ENCODE results near the gene RRM1. TPM values are rescaled to one million over a fixed set of nuclear protein-coding genes. Genes with fewer than 3 reads are reported as not detected.

Gene RRM1
- polyA plus RNA-seq, 6 donors from 2014 or later, result 14.0 to 25.4 (median 18.9) TPM

DNA sequence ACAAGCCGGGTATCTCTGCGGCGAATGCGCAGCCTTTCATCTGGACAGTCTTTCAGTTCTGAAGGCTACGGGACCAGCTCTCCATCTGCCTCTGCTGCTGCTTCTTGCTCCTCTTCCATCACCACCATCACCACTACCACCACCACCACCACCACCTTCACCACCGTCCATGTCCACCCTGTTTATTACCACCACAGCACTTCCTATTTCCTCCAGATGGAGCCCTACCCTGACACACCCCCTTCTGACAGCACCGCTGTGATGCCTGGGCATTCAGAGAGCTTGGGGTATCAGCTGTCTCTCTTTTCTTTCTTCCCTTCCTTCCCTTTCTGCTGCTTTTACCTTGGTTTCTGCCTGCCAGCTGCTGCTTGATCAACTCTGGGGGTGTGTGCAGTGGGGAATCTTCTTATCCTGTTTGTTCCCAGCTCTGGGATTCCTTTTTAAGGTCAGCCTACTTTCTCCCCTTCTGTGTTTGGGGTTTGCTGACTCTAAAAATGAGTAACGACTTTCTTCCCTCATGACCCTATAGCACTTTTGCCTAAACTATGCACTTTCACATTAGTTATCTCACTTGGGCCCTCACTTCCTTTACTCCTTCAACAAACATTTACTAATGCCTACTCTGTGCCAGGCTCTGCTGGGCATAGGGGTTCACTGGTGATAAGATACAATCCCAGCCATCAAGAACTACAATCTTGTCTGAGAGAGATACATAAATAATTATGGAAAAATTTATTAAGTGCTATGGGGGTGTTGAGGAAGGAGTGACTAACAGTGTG lies 7.8 kb upstream of the RRM1 start:
- H3K4me3 Mint-ChIP-seq, result peak overlapping the region in 2 of 8 donors; percentile 46 to 66
- ATAC-seq (ENCODE audit: low read depth in 2 of 2) (no peak), DNase-seq (no peak)
- peaks cover 8 to 33% (median 21%) of the 10 kb centered on the region in 3 donors for H3K4me1 Mint-ChIP-seq
- H3K27ac Mint-ChIP-seq, result peak overlapping the region in 4 of 6 donors; percentile 22 to 74 (median 68)
- no peaks in the 10 kb centered on the region for H3K9me3 Mint-ChIP-seq
- no peaks in the 10 kb centered on the region for H3K27me3 Mint-ChIP-seq
- H3K36me3 Mint-ChIP-seq, result peaks cover 16 to 45% of the 10 kb centered on the region in 2 donors

DNA sequence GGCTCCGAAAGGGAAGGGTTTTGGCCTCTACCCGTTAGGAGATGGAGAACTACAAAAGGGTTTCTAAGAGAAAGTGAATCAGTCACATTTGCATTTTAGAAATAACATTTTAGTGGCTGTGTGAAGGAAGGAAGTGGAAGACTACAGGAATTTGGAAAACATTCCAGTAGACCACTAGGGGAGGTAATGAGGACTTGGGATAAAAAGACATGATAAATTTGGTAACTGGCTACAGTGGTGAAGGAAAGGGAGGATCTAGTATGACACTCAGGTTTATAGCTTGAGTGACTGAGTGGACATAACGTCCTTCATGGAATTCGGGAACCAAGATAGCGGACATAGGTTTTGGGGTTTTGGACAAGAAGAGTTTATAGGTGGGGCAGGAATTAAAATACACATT lies 7.0 kb upstream of the RRM1 start:
- peak overlapping the region in 3 of 6 donors; percentile 22 to 40 (median 25) for H3K27ac Mint-ChIP-seq
- H3K27me3 Mint-ChIP-seq, result no peaks in the 10 kb centered on the region
- peaks cover 16 to 46% of the 10 kb centered on the region in 2 donors for H3K36me3 Mint-ChIP-seq
- no peaks in the 10 kb centered on the region for H3K9me3 Mint-ChIP-seq
- DNase-seq (no peak), ATAC-seq (ENCODE audit: low read depth in 2 of 2) (no peak)
- peak overlapping the region in 2 of 8 donors; percentile 46 to 66 for H3K4me3 Mint-ChIP-seq
- peaks cover 8 to 35% (median 24%) of the 10 kb centered on the region in 3 donors for H3K4me1 Mint-ChIP-seq

DNA sequence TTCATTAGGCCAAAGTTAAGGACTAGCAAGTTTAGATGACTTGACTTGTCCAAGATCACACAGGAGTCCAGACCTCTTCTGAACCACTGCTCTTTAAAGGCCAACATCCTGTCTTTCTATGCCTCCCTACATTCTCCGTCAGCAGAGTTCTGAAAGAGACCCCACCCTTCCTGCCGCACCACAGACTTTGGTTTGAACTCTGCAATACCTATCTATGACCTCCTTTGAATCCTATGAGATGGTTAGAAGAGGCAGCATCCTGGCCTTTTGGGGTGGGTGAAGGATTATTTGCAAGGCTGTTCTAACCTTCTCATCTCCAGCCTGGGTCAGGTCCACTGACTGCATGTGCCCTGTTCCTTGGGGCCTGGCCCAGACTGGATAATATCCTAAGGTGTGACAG lies 4.3 kb upstream of the RRM1 start:
- peak overlapping the region in 1 of 8 donors; percentile 50 for H3K4me3 Mint-ChIP-seq
- ATAC-seq (ENCODE audit: low read depth in 2 of 2) (no peak), DNase-seq (no peak)
- H3K9me3 Mint-ChIP-seq, result no peaks in the 10 kb centered on the region
- H3K4me1 Mint-ChIP-seq, result peaks cover 20 to 36% (median 28%) of the 10 kb centered on the region in 3 donors
- peak overlapping the region in 4 of 6 donors; percentile 25 to 88 (median 44) for H3K27ac Mint-ChIP-seq
- peaks cover 12 to 32% of the 10 kb centered on the region in 2 donors for H3K36me3 Mint-ChIP-seq
- no peaks in the 10 kb centered on the region for H3K27me3 Mint-ChIP-seq

DNA sequence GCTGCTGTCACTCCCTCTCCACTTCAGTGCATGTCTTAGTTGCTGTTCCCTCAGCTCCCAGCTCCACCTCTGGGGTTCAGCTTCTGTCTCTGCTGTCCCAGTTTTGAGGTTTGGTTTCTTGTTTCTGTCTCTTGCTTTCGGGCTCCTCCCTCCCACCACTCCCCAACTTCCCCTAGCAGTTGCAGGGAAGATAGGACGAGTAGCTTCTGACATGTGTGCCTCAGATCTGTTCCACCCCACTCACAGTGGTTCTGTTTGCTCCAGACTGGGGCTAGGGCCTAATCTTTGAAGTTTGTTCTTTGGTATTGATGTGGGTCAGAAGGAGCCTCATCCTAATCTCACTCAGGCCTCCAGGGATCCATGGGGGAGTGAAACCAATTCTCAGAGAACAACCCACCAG lies 2.6 kb upstream of the RRM1 start:
- Mint-ChIP-seq H3K36me3 (peaks cover 7 to 20% of the 10 kb centered on the region in 2 donors), H3K4me1 (peaks cover 28 to 31% (median 29%) of the 10 kb centered on the region in 3 donors), H3K27me3 (no peaks in the 10 kb centered on the region), H3K27ac (peak overlapping the region in 4 of 6 donors; percentile 88 to 96 (median 90)), H3K9me3 (no peaks in the 10 kb centered on the region), H3K4me3 (peak overlapping the region in 1 of 8 donors; percentile 78)
- DNase-seq (no peak), ATAC-seq (ENCODE audit: low read depth in 2 of 2) (no peak)

DNA sequence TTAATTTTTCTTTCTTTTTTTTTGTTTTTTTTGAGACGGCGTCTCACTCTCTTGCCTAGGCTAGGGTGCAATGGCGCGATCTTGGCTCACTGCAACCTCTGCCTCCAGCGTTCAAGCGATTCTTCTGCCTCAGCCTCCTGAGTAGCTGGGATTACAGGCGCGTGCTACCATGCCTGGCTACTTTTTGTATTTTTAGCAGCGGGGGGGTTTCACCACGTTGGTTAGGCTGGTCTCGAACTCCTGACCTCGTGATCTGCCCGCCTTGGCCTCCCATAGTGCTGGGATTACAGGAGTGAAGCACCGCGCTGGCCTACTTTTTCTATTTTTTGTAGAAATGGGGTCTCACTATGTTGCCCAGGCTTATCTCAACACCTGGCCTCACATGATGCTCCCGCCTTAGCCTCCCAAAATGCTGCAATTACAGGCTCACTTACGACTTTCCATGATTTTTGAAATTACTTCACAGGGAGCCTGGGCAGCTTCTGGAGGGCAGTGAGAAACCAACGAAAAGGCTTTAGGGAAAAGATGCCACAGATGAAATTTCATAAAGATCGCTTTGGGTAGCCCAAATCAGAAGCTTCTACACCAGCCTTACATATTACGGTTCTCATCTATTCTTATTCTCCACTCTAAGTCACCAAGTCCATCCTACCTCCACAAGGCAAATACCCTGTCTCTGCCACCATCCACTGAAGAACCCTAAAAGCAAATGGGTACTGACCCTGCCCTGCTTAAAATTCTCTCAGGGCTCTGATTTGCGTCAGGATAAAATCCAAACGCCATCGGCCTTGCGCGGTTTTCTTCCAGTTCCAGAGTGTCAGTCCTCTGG lies 866 bp upstream of the RRM1 start:
- Mint-ChIP-seq H3K4me3 (peak overlapping the region; percentile 96 to 99 (median 96)), H3K36me3 (peaks cover 0 to 13% of the 10 kb centered on the region in 2 donors), H3K9me3 (no peaks in the 10 kb centered on the region), H3K27me3 (no peaks in the 10 kb centered on the region), H3K27ac (peak overlapping the region; percentile 96 to 100 (median 99)), H3K4me1 (peaks cover 28 to 35% (median 31%) of the 10 kb centered on the region in 3 donors)
- ATAC-seq (ENCODE audit: low read depth in 2 of 2) (peak in 1 of 2 donors; percentile 0), DNase-seq (no peak)

DNA sequence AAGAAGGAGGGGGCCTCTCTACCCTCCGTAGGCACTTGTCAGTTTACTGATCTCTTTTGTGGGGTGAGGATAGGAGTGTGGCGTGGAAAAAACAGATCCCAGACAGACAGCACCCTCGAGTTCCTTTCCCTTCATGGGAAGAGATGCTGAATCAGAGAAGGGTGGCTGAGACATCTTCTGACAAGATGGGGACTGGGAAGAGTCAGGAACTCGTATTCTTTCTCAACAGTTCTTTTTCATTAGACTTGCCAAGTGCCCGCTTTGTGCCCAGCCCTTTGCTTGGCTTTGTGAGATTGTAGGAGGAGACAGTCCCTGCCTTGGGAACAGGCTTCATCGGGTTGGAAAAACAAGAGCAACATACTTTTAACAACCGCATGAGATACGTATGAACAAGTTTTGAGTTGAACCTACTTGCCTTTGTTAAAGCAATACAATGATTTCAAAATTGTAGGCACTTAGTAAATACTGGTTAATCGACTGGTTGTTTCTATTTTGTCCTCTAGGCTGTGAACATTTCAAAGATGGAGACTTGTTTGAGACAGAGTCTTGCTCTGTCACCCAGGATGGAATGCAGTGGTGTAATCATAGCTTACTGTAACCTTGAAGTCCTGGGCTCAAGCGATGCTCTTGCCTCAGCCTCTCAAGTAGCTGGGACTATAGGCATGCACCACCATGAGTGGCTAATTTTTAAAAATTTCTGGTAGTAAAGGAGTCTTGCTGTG lies 1.1 kb downstream of the RRM1 start:
- DNase-seq, result no peak

DNA sequence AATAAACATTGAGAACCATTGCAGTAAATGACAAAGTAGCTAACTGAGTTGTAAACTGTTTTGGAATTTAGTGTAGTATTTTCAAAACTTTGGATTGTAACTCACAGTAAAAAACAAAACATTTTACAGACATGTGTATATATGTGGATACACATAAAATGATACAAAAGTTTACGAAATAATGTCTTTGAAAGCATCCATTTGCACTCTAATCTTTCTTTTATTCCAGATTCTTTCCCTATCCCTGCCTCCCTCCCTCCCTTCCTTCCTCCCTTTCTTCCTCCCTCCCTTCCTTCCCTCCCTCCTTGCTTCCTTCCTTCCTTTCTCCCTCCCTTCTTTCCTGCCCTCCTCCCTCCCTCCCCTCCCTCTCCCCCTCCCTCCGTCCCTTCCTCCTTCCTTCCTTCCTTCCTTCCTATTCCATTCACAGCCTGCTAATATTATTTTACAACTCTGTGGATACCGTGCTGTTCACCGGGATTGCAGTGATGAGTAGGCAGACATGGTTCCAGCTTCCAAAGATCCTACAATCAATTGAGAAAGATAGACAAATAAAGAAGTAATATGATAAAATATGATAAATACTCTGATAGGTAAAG lies 3.5 kb downstream of the RRM1 start:
- H3K9me3 Mint-ChIP-seq, result no peaks in the 10 kb centered on the region
- H3K4me1 Mint-ChIP-seq, result peaks cover 25 to 36% (median 28%) of the 10 kb centered on the region in 3 donors
- no peak for ATAC-seq (ENCODE audit: low read depth in 2 of 2)
- H3K36me3 Mint-ChIP-seq, result peaks cover 0 to 5% of the 10 kb centered on the region in 2 donors
- no peak overlapping the region for H3K4me3 Mint-ChIP-seq
- H3K27ac Mint-ChIP-seq, result peak overlapping the region in 1 of 6 donors; percentile 1
- H3K27me3 Mint-ChIP-seq, result no peaks in the 10 kb centered on the region
- no peak for DNase-seq

More for the DNA sequence above, 1.1 kb downstream of the RRM1 start:
- ATAC-seq (ENCODE audit: low read depth in 2 of 2), result no peak
- peak overlapping the region; percentile 96 to 100 (median 99) for H3K27ac Mint-ChIP-seq
- no peaks in the 10 kb centered on the region for H3K9me3 Mint-ChIP-seq
- peaks cover 29 to 35% (median 33%) of the 10 kb centered on the region in 3 donors for H3K4me1 Mint-ChIP-seq
- peak overlapping the region; percentile 96 to 99 (median 96) for H3K4me3 Mint-ChIP-seq
- no peaks in the 10 kb centered on the region for H3K27me3 Mint-ChIP-seq
- peaks cover 0 to 13% of the 10 kb centered on the region in 2 donors for H3K36me3 Mint-ChIP-seq

DNA sequence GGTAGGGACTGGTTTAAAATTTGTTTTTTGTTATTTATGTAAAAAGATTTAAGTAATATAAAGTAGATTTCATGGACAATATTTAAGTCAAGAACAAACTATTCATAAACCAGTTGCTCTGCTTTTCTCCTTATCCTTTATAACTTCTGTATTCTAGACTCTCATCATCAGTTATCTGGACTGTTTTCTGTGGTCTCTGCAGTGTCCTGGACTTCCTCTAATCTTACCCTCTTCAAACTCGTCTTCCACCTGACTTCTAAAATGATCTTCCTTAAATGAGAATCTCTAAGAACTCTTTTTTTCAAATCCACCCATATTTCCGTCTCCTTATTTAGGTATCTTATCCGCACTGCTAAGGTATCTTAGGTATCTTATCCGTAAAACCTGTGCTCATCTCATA lies 8.1 kb downstream of the RRM1 start:
- no peak for DNase-seq
- H3K27ac Mint-ChIP-seq, result no peak overlapping the region
- no peak for ATAC-seq (ENCODE audit: low read depth in 2 of 2)
- peaks cover 6 to 10% (median 6%) of the 10 kb centered on the region in 3 donors for H3K4me1 Mint-ChIP-seq
- H3K9me3 Mint-ChIP-seq, result no peaks in the 10 kb centered on the region
- no peaks in the 10 kb centered on the region for H3K27me3 Mint-ChIP-seq
- H3K36me3 Mint-ChIP-seq, result peaks cover 0 to 6% of the 10 kb centered on the region in 2 donors
- H3K4me3 Mint-ChIP-seq, result no peak overlapping the region

DNA sequence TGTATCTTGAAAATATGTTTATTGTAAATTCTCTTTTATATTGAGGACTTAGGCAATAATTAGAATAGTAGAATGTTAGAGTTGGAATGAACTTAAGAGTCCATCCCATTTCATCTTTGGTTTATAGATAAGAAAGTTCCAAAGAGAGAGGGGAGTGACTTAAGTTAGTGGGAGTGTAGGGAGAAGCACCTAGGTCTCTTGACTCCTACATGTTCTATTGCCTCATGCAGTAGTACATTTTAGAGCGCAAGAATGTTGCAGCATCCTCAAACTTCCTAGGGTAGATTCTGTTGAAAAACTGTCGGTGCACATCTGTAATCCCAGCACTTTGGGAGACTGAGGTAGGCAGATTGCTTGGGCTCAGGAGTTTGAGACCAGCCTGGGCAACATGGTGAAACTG lies 8.7 kb downstream of the RRM1 start:
- H3K9me3 Mint-ChIP-seq, result no peaks in the 10 kb centered on the region
- no peak overlapping the region for H3K4me3 Mint-ChIP-seq
- no peak for ATAC-seq (ENCODE audit: low read depth in 2 of 2)
- no peaks in the 10 kb centered on the region for H3K27me3 Mint-ChIP-seq
- H3K36me3 Mint-ChIP-seq, result peaks cover 0 to 6% of the 10 kb centered on the region in 2 donors
- no peak overlapping the region for H3K27ac Mint-ChIP-seq
- H3K4me1 Mint-ChIP-seq, result peaks cover 5 to 9% (median 6%) of the 10 kb centered on the region in 3 donors
- DNase-seq, result no peak

DNA sequence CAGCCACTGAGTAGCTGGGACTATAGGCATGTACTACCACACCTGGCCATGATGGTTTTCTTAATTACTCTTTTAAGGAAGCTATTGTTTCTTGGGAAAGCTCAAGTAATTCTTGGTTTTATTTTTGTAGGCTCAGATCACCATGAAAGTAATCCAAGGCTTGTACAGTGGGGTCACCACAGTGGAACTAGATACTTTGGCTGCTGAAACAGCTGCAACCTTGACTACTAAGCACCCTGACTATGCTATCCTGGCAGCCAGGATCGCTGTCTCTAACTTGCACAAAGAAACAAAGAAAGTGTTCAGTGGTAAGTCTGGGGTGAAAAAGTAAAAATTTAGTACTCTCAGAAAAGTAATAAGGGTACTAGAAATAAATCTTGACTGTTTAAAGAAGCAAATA lies 11.3 kb downstream of the RRM1 start:
- Mint-ChIP-seq H3K36me3 (peaks cover 0 to 6% of the 10 kb centered on the region in 2 donors), H3K4me1 (peaks cover 0 to 1% (median 0%) of the 10 kb centered on the region in 3 donors), H3K27me3 (no peaks in the 10 kb centered on the region), H3K4me3 (no peak overlapping the region), H3K27ac (no peak overlapping the region), H3K9me3 (no peaks in the 10 kb centered on the region)
- DNase-seq (no peak), ATAC-seq (ENCODE audit: low read depth in 2 of 2) (no peak)

DNA sequence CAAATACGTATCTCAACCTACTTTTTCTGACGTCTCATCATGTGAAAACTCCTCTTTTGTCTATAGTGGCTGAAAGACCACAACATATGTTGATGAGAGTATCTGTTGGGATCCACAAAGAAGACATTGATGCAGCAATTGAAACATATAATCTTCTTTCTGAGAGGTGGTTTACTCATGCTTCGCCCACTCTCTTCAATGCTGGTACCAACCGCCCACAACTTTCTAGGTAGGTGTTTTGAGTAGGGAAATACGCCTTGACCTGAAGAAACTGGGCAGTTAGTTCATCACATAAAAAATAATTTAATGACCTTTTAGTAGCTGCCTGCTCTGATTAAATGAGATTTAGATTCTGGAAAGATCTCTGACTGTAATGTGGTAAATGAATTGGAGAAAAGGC lies 17.2 kb downstream of the RRM1 start:
- DNase-seq, result no peak
- no peaks in the 10 kb centered on the region for H3K27me3 Mint-ChIP-seq
- no peaks in the 10 kb centered on the region for H3K9me3 Mint-ChIP-seq
- peaks cover 10 to 31% of the 10 kb centered on the region in 2 donors for H3K36me3 Mint-ChIP-seq
- no peak overlapping the region for H3K4me3 Mint-ChIP-seq
- ATAC-seq (ENCODE audit: low read depth in 2 of 2), result no peak
- no peak overlapping the region for H3K27ac Mint-ChIP-seq
- H3K4me1 Mint-ChIP-seq, result no peaks in the 10 kb centered on the region

DNA sequence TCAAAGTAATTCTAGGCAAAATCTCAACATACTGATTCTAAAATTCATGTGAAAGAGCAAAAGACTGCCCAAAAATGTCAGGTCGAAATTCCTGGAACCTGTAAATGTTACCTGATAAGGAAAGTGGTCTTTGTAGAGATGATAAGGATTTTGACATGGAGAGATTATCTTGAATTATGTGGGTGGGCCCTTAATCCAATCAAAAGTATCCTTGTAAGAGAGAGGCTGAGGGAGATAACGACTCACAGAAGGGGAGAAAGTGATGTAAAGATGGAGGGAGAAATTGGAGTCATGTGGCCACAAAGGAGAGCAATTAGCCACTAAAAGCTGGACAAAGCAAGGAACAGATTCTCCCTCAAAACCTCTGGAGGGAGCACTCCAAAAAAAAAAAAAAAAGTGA lies 20.5 kb downstream of the RRM1 start:
- H3K9me3 Mint-ChIP-seq, result no peaks in the 10 kb centered on the region

DNA sequence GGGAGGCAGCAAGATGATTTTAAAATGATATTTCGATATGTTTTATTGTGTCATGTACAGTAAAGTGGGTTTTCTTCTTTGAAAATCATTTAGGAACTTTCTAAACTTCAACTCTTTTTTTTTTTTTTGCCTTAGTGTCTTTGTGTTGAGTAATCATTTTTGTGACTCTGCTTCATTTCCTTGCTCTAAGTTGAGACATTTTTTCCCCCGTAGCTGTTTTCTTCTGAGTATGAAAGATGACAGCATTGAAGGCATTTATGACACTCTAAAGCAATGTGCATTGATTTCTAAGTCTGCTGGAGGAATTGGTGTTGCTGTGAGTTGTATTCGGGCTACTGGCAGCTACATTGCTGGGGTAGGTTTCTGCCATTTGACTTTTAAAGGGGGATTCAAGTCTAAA lies 23.5 kb downstream of the RRM1 start:
- ATAC-seq (ENCODE audit: low read depth in 2 of 2), result no peak
- no peaks in the 10 kb centered on the region for H3K27me3 Mint-ChIP-seq
- H3K4me3 Mint-ChIP-seq, result no peak overlapping the region
- H3K36me3 Mint-ChIP-seq, result peaks cover 24 to 36% of the 10 kb centered on the region in 2 donors
- no peak for DNase-seq
- no peaks in the 10 kb centered on the region for H3K4me1 Mint-ChIP-seq
- peak overlapping the region in 1 of 6 donors; percentile 68 for H3K27ac Mint-ChIP-seq
- H3K9me3 Mint-ChIP-seq, result no peaks in the 10 kb centered on the region

More for the DNA sequence above, 20.5 kb downstream of the RRM1 start:
- ATAC-seq (ENCODE audit: low read depth in 2 of 2) (no peak), DNase-seq (no peak)
- Mint-ChIP-seq H3K4me1 (no peaks in the 10 kb centered on the region), H3K27ac (peak overlapping the region in 1 of 6 donors; percentile 67), H3K36me3 (peaks cover 15 to 35% of the 10 kb centered on the region in 2 donors), H3K27me3 (no peaks in the 10 kb centered on the region), H3K4me3 (no peak overlapping the region)

Measured in naive B cell (primary cell).